DLD1 (cell line): Measurements from ENCODE around the gene PDLIM1.
"Not testable (repeated sequence)": the region's sequence is repeated elsewhere in the genome, so short reads cannot be mapped to it uniquely, and the experiment has no call there.

Experiments used
- in situ Hi-C: cut with HindIII; loops from 2 replicates; pipeline ENCODE4 v1.10.0; 2017; ENCODE audit warnings: low sequenced_read_pairs

Gene PDLIM1

GRCh38 chr10:95244152-95244551 lies 46.7 kb downstream of the PDLIM1 start:
- in situ Hi-C loops: loop anchor here (10.0 kb wide), 1 partner anchor 59 kb away; no protein-coding TSS in a partner anchor

GRCh38 chr10:95243318-95243617 lies 47.5 kb downstream of the PDLIM1 start:
- in situ Hi-C loops: loop anchor here (10.0 kb wide), 1 partner anchor 58 kb away; no protein-coding TSS in a partner anchor

GRCh38 chr10:95242581-95243317 lies 48.1 kb downstream of the PDLIM1 start:
- in situ Hi-C loops: loop anchor here (10.0 kb wide), 1 partner anchor 58 kb away; no protein-coding TSS in a partner anchor

- in situ Hi-C loops: loop anchor here (10.0 kb wide), 1 partner anchor 57 kb away; no protein-coding TSS in a partner anchor
Observed at GRCh38 chr10:95241533-95241932, 49.3 kb downstream of the PDLIM1 start.

- in situ Hi-C loops: loop anchor here (10.0 kb wide), 1 partner anchor 56 kb away; no protein-coding TSS in a partner anchor
Observed at GRCh38 chr10:95240811-95241210, 50.0 kb downstream of the PDLIM1 start.

- in situ Hi-C loops: loop anchor here (10.0 kb wide), 1 partner anchor 55 kb away; no protein-coding TSS in a partner anchor
Observed at GRCh38 chr10:95240096-95240495, 50.7 kb downstream of the PDLIM1 start.

GRCh38 chr10:95237376-95238170 lies 53.2 kb downstream of the PDLIM1 start:
- in situ Hi-C loops: no loop called here

- in situ Hi-C loops: no loop called here
Observed at GRCh38 chr10:95236068-95236903, 54.5 kb downstream of the PDLIM1 start.

- in situ Hi-C loops: no loop called here
Observed at GRCh38 chr10:95235676-95236067, 55.1 kb downstream of the PDLIM1 start.

- in situ Hi-C loops: no loop called here
Observed at GRCh38 chr10:95234951-95235350, 55.9 kb downstream of the PDLIM1 start.

GRCh38 chr10:95233377-95234034 lies 57.3 kb downstream of the PDLIM1 start:
- in situ Hi-C loops: no loop called here

- in situ Hi-C loops: not testable (repeated sequence)
Observed at GRCh38 chr10:95230677-95231586, 59.9 kb downstream of the PDLIM1 start.

- in situ Hi-C loops: no loop called here
Observed at GRCh38 chr10:95229724-95230627, 60.8 kb downstream of the PDLIM1 start.

- in situ Hi-C loops: not testable (repeated sequence)
Observed at GRCh38 chr10:95228934-95229723, 61.7 kb downstream of the PDLIM1 start.

- in situ Hi-C loops: no loop called here
Observed at GRCh38 chr10:95225136-95225535, 65.7 kb downstream of the PDLIM1 start.

GRCh38 chr10:95221124-95221523 lies 69.7 kb downstream of the PDLIM1 start:
- in situ Hi-C loops: no loop called here

- in situ Hi-C loops: no loop called here
Observed at GRCh38 chr10:95220539-95220938, 70.3 kb downstream of the PDLIM1 start.

GRCh38 chr10:95217476-95217875 lies 73.3 kb downstream of the PDLIM1 start:
- in situ Hi-C loops: no loop called here
